GM13976 (cell line): Measurements from ENCODE around the gene MTUS2.

Source experiments
- DNase-seq: peaks from one replicate; pipeline ENCODE4 v3.0.0; 2012; ENCODE audit warnings: low spot score
- in situ Hi-C: fragments of 300-500 bp; cut with MboI; formaldehyde crosslinking; loops from one replicate; pipeline ENCODE4 v1.12.0; 2022; ENCODE audit warnings: low sequenced_read_pairs, mixed read lengths, inconsistent platforms; ENCODE audit not compliant: unreplicated experiment
- TF ChIP-seq, protein P1 (sequence below): IDR thresholded peaks from 2 replicates; pipeline ENCODE4 v1.5.1; 2012; ENCODE audit warnings: borderline replicate concordance, mild to moderate bottlenecking; ENCODE audit not compliant: insufficient read depth; ENCODE audit errors: extremely low read depth, missing control alignments, control extremely low read depth

MTUS2 gene

GRCh38 chr13:29270271-29270985, 450.3 kb downstream of the MTUS2 start:
- DNase-seq, result no peak
- in situ Hi-C loops, result no loop called here

GRCh38 chr13:29271606-29272005, 451.5 kb downstream of the MTUS2 start:
- in situ Hi-C loops, result no loop called here
- TF ChIP-seq, protein P1, sequence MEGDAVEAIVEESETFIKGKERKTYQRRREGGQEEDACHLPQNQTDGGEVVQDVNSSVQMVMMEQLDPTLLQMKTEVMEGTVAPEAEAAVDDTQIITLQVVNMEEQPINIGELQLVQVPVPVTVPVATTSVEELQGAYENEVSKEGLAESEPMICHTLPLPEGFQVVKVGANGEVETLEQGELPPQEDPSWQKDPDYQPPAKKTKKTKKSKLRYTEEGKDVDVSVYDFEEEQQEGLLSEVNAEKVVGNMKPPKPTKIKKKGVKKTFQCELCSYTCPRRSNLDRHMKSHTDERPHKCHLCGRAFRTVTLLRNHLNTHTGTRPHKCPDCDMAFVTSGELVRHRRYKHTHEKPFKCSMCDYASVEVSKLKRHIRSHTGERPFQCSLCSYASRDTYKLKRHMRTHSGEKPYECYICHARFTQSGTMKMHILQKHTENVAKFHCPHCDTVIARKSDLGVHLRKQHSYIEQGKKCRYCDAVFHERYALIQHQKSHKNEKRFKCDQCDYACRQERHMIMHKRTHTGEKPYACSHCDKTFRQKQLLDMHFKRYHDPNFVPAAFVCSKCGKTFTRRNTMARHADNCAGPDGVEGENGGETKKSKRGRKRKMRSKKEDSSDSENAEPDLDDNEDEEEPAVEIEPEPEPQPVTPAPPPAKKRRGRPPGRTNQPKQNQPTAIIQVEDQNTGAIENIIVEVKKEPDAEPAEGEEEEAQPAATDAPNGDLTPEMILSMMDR, result no peak

More at GRCh38 chr13:29270271-29270985, 450.3 kb downstream of the MTUS2 start:
- TF ChIP-seq, protein P1, result no peak

DNA sequence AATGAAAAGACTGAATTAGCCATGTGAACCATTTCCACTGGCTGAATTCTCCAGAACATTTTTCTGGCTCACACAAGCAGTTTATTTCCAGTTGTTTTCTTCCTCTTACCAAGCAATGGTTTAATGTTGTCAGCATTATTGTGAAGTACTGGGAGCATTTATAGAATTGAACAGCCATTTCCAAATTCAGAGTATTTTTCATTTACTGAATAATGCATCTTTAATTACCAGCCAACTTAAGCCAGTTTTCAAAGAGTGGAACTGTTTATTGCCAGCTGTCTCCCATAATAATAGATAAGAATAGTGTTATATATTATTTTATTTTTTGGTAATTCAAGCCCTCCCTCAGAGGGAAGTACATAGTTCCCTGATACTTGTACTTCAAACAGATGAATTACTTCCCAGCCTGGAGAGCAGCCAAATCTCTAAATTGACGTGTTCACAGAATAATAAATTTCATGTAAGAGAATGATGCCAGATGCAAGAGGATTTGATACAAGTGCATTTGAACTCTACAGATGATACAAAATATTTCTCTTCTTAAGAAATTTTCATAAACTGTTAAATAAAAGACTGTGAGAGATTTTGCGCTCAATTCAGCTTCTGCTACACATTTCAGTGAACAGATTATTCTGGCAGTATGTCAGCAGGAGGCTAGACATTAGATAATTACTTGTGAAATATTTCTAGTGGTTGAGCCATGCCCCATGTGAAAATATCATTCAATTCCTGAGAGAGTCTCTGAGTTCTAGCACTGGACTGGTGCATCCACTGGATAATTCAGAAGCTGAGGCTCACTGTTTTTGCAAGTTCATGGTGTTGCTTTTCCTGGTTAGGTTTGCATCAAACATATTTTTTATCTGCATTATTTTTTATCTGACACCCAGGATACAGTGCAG, 459.5 kb downstream of the MTUS2 start:
- DNase-seq, result no peak
- TF ChIP-seq, protein P1, result no peak
- in situ Hi-C loops, result no loop called here

More at GRCh38 chr13:29271606-29272005, 451.5 kb downstream of the MTUS2 start:
- DNase-seq, result no peak

DNA sequence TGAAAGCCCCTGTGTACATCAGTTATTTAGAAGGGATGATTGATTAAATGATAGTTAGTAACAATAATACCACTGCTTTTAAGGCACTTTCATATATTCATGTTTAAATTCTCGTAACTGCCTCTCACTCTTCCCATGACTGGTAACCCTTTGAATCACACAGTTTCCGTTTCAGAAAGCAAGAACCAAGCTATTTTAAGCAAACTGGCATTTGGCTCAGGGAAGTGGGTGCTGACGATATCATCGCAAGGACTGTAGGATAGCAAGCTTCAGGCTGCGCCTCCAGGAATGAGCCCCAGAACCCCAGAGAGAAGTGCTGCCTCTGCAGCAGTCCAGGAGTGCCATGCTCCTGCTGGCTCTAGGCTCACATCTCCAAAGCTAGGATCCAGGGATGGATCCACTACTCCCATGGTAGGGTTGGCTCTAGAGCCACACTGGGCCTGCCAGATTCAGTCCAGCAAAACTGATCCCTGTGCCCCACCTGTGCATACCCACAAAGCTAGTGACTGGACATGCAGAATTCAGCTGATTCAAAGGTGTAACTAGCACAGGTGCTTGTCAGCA, 461.9 kb downstream of the MTUS2 start:
- in situ Hi-C loops, result no loop called here
- TF ChIP-seq, protein P1, result no peak
- no peak for DNase-seq

DNA sequence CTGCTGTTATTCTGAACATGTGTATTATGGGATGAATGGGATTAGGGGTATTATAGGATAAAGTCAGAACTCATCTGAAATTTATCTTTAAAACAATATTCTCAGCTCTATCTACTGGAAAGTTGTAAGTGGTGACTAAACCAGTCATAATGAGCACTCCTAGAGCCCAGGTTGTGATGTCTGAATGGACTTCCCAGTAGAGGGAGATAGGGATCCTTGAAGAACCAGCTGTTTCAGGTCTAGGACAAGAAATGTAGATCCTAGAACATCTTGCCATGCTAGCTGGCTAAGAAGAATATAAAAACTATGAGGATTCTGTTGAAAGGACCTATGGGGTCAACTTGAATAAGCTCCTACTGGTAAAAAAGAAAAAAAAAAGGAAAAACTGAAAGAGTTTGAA, 464.6 kb downstream of the MTUS2 start:
- TF ChIP-seq, protein P1, result no peak
- no peak for DNase-seq
- in situ Hi-C loops, result no loop called here

DNA sequence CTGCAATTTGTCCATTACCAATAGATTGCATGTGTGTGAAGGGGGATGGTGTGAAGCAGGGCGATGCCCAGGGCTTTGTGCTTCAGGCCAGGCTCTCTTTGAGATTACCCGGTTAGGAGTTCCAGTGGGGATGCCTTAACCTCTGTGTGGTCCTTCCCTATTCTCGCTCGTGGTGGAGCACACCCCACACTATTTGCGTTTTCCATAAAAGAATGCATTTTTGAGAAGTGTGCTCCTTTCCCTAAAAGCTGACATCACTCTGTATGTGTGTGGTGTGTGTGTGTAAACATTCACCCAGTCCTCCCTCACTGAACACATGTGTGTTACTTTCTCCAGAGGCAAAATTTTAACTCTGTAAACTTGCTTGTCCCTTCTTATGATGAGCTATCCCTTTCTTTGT, 467.1 kb downstream of the MTUS2 start:
- no peak for DNase-seq
- TF ChIP-seq, protein P1, result no peak
- in situ Hi-C loops, result no loop called here
